GM21717 (cell line): ENCODE data around the gene NFILZ.

Experiments
- ATAC-seq: cut with Tn5 transposase; IDR thresholded peaks from one replicate; pipeline ENCODE4 v1.9.1; 2021; ENCODE audit warnings: mild to moderate bottlenecking, moderate library complexity; ENCODE audit not compliant: unreplicated experiment

NFILZ gene

GRCh38 chr19:8641221-8641907 is 10.9 kb downstream of the NFILZ start:
- ATAC-seq = no peak

DNA sequence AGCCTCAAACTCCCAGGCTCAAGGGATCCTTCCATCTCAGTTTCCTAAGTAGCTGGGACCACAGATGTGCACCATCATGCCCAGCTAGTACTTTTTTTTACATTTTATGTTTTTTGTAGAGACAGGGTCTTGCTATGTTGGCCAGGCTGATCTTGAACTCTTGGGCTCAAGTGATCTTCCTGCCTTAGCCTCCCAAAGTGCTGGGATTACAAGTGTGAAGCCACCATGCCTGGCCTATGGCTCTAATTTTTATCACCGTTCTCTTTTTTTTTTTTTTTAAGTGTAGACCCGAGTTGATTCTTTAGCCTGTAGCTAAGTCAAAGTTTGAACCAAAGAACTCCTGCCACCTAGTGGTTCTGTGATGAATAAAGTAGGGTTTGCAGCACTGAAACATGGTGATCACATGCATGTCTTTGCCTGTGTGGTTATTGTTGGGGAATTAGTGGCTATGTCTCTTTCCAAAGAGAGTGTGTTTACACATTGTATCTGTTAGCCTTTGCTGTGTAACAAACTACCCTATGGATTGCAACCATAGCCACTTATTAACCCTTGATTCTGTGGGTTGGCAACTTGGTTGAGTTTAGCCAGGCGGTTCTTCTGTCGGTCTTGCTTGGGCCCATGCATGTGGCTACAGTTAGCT is 11.6 kb downstream of the NFILZ start:
- no peak for ATAC-seq

DNA sequence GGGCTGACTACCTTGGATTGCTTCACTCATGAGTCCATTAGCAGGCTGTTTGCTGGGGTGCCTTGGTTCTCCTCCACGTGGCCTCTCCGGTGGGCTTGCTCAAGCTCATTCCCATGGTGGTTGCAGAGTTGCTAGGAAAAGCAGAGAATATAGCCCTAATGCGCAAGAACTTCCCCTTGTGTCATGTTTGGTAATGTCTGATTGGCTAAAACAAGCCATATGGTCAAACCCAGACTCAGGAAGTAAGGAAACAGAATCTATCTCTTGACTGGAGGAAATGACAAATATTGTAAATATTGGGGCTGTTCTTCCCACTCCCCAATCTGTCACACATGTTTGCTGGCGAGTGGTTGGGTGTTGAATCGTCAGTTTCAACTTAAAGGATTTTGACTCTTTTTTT is 12.1 kb downstream of the NFILZ start:
- no peak for ATAC-seq

DNA sequence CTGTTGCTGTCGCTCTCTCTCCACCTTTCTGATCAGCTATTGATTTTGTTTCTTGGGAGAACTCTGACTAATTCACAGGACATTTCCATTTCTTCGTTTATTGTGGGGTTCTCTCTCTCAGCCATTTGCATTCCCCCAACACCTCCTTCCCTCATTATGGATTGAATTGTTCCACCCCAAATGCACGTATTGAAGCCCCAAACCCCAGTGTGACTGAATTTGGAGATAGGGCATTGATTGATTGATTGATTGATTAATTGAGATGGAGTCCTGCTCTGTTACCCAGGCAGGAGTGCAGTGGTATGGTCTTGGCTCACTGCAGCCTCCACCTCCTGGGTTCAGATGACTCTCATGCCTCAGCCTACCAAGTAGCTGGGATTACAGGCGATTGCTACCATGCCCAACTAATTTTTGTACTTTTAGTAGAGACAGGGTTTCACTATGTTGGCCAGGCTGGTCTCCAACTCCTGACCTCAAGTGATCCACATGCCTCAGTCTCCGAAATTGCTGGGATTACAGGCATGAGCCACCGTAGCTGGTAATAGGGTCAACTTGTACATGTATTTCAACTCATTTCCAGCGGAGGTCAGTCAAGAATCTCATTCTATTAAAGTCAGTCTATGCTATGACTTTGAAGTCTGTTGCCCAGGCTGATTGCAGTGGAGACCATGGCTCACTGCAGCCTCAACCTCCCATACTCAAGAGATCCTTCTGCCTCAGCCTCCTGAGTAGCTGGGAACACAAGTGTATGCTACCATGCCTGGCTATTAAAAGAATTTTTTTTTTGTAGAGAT is 13.6 kb downstream of the NFILZ start:
- ATAC-seq = no peak

GRCh38 chr19:8648240-8648639 is 17.8 kb downstream of the NFILZ start:
- no peak for ATAC-seq

DNA sequence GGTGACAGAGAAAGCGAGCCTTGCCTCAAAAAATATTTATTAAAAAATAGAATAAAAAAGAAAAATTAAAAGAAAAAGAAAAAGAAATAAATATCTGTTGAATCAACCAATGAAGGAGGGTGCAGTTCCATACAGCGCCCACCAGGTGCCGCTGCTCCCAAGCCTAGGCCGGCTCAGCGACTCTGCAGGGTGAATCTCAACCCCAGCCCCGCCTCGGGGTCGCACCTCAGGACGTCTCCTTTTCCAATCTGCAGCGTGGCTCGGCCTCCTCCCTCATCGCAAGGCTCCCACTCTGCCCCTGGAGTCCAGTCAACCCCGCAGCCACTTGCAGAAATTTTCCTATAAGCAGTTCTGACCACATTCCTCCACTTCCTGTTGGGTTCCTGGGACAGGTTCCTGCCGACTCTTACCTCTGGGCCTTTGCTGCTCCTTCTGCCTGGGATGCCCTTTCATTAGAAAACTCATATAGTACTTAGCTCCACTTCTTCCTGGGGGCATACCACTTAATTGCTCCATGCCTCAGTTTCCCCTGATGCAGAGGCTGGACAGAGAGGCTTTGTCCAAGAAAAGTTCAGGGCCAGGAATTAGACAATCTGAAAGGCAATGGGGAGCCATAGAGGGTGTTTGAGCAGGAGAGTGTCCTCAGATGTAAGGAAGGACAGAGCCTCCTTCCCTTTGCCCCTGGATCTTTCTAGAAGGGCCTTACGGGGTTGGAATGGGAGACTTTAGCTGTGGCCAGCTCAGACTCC is 24.3 kb downstream of the NFILZ start:
- ATAC-seq = no peak

DNA sequence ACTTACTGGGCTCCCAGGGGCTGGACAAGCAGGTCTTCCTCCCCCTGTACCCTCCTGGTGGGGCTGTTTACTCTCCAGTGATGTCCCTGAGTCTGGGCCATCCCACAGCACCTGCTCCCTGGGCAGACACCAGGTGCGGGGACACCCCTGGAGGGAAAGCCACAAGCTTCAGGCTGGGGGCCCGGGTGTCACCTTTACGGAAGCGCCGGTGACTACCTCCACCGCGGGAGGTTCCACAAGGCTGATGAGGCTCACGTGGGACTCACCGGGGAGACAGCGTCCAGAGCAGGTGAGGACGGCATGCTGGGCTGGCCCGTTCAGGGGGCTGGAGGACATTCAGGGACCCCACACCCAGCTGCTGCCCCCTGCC is 24.9 kb downstream of the NFILZ start:
- no peak for ATAC-seq

DNA sequence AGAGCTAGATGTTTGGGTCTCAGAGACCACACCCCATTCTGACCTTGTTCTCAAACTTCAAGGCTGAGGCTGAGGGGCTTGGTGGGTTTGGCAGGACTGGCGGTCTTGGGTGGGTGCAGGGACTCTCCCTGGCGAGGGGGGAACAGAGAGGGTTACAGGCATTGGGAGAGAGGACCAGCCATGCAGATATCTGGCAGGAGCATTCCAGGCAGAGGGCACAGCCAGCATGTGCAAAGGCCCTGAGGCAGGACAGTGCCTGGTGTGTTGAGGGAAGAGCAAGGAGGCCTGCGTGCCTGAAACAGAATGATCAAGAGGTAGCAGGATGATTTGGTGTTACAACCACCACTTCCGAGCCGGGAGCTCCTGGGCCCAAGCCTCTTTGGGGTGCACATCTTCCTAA is 27.4 kb downstream of the NFILZ start:
- no peak for ATAC-seq

DNA sequence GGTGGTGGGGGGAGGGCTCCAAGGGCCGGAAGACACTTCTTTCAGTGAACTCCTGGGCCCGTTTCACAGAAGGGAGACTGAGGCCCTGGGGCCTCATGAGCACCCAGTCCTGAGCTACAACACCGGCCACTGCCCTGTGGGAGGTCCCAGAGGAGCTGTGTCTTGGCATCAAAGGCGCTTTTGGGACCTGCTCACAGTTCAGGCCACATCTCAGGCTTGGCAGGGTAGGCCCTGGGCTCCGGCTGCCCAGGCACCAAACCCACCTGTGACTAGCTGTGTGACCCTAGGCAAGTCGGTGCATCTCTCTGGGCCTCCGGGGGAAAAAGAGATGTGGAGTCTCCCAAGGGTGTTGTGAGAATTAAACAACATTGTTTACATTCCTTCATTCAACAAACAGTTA is 29.5 kb downstream of the NFILZ start:
- no peak for ATAC-seq

DNA sequence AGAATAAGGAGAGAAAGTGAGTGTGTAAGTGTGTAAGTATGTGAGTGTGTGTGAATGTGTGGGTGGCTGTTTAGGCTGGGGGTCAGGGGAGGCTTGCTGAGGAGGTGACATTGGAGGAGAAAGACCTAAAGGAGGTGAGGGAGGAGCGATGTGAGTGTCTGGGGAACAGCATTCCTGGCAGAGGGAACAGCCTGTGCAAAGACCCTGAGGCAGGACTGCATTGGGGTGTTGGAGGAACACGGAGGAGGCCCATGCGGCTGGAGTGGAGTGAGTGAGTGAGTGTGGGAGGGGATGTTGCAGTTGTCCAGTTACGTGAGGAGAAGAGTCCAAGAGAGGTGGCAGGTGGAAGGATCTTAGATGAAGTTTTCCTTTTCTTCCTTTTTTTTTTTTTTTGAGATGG is 31.8 kb downstream of the NFILZ start:
- ATAC-seq = no peak

- no peak for ATAC-seq
Measured at GRCh38 chr19:8663920-8664670, 33.7 kb downstream of the NFILZ start.

GRCh38 chr19:8664671-8665057 is 34.2 kb downstream of the NFILZ start:
- ATAC-seq = no peak

GRCh38 chr19:8665468-8666213 is 35.2 kb downstream of the NFILZ start:
- no peak for ATAC-seq

- no peak for ATAC-seq
Measured at GRCh38 chr19:8666814-8667405, 36.5 kb downstream of the NFILZ start.

DNA sequence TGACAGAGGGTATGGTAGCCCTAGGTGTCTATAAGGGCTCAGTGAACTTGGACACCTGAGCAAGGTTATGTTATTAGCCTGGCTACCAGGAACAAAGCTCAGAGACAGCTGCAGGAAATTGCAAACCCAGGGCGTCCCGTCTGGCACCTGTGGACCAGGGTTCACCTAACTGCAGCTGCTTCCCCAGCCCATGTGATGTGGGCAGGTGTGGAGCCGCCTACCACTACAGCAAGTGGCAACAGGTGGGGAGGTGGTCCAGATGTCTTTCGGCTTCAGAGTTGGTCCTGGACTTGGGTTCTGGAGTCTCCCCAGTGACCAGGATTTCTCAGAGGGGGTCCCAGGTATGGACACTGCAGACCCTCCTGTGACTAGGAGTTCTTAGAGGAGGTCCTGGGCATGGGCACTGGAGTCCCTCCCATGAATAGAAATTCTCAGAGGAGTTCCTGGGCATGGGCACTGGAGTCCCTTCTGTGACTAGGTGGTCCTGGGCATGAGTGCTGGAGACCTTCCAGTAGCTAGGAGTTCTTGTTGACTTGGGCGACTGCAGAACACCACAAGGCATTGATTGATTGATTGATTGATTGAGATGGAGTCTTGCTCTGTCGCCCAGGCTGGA is 43.0 kb downstream of the NFILZ start:
- ATAC-seq = no peak

GRCh38 chr19:8675066-8675465 is 44.6 kb downstream of the NFILZ start:
- ATAC-seq = no peak

GRCh38 chr19:8678244-8678807 is 47.9 kb downstream of the NFILZ start:
- ATAC-seq = no peak
